Pancreas (tissue), 10 donors: ENCODE measurements around the gene RETREG1. TPM values are rescaled to one million over a fixed set of nuclear protein-coding genes. Genes with fewer than 3 reads are reported as not detected.

Experiments used
- ATAC-seq, 4 donors: fragments of 200-7000 bp; cut with Tn5 transposase; one replicate each; pipeline versions ENCODE4 v1.8.0 to v1.9.1; 2020; ENCODE audit warnings: mild to moderate bottlenecking in 4 of 4, moderate library complexity in 4 of 4
- DNase-seq, 6 donors: peaks; one replicate each; pipeline ENCODE4 v3.0.0-alpha.2; 2020
- FAIRE-seq: peaks from 2 replicates; lab custom pipeline; 2012; peaks lifted over from hg19 to GRCh38; lab: Jason Lieb, UNC
- H3K27ac ChIP-seq, 4 donors: fragments of 200-600 bp; sonication (generic); 1 replicate in 3 of 4; 2 replicates in 1 of 4; pipeline versions ENCODE4 v1.5.0 to v1.8.0; 2020
- H3K27me3 ChIP-seq, 4 donors: fragments of 200-600 bp; one replicate each; pipeline ENCODE4 v1.8.0; 2021
- H3K36me3 ChIP-seq, 3 donors: fragments of 200-600 bp; sonication (generic) in 1 of 3; one replicate each; pipeline versions ENCODE4 v1.5.0 to v1.8.0; 2020 to 2021
- H3K4me1 ChIP-seq, 3 donors: fragments of 200-600 bp; one replicate each; pipeline ENCODE4 v1.8.0; 2021
- H3K4me3 ChIP-seq, 4 donors: fragments of 200-600 bp; sonication (generic) in 2 of 4; one replicate each; pipeline versions ENCODE4 v1.5.0 to v1.8.0; 2020 to 2021
- H3K9me3 ChIP-seq, 4 donors: fragments of 200-600 bp; one replicate each; pipeline ENCODE4 v1.8.0; 2021
- WGBS, 2 donors: extraction: QIAGEN DNeasy Blood & Tissue Kit; methylation state at CpG; one replicate each; pipeline ENCODE4 v1.1.7; 2013; 5-methylcytosine and 5-hydroxymethylcytosine counted together
- intact Hi-C, 3 donors: fragments of 100-400 bp; cut with DNase I; formaldehyde crosslinking; loops; one replicate each; pipeline versions ENCODE4 v1.11.1 to v1.14.2; 2022
- polyA plus RNA-seq, 2 donors: library from polyadenylated mRNA; stranded (reverse); fragments of 200-250 nt; gene quantifications; one replicate each; pipeline ENCODE4 v1.2.3, GENCODE V29; 2013
- total RNA-seq, 6 donors: library from RNA; stranded (reverse); fragmentation: NEBNext Ultra II Directional in 4 of 6; extraction: Animal tissue kit (Norgen Biotek cat#: 25700) in 4 of 6; gene quantifications; one replicate each; pipeline versions ENCODE4 v1.2.1 to v1.2.4, GENCODE V29; 2021 to 2023
- TF ChIP-seq, protein P1 (sequence below), 4 donors: fragments of 200-600 bp; sonication (generic) in 3 of 4; IDR thresholded peaks; one replicate each; pipeline versions ENCODE4 v1.5.0 to v1.8.0; 2021; ENCODE audit warnings: antibody characterized with exemption in 4 of 4
- donor health status: healthy with polysubstance abuse.
- donor health status: DM: no; HTN: no; CAD: no; lungs with moderate emphysema.
- donor health status: DM: no; HTN: no; CAD: no.
- donor health status: control.
- donor health status: control.
- donor health status: Bipolar disorder and iron deficiency.
- donor health status: DM: yes; HTN: yes; CAD: no.
- donor health status: DM: no; HTN: no; CAD: no.
- donor health status: DM: no; HTN: no; CAD: no.
- donor health status: DM: yes; HTN: yes; CAD: no.

RETREG1 gene
- total and polyA plus RNA-seq, 8 donors = 5.3 to 22.6 (median 15.5) TPM

DNA sequence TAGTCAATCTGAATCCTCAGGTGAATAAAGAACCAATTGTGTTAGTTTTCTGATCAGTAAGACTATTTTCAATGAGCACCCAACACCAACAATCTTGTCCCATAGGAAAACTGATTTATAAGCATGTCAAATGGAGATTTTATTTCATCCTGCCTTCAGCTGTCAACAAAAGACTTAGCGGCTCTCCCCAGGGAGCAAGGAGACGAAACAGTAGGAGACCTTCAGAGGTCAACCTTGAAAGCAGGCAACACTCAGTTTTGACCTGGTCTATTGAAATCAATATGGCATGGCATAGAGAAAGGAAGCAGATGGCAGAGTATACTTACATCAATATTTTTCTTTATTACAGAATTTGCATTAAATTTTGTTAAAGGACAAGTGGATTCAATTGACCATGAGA lies 185.3 kb downstream of the RETREG1 start:
- TF ChIP-seq, protein P1, sequence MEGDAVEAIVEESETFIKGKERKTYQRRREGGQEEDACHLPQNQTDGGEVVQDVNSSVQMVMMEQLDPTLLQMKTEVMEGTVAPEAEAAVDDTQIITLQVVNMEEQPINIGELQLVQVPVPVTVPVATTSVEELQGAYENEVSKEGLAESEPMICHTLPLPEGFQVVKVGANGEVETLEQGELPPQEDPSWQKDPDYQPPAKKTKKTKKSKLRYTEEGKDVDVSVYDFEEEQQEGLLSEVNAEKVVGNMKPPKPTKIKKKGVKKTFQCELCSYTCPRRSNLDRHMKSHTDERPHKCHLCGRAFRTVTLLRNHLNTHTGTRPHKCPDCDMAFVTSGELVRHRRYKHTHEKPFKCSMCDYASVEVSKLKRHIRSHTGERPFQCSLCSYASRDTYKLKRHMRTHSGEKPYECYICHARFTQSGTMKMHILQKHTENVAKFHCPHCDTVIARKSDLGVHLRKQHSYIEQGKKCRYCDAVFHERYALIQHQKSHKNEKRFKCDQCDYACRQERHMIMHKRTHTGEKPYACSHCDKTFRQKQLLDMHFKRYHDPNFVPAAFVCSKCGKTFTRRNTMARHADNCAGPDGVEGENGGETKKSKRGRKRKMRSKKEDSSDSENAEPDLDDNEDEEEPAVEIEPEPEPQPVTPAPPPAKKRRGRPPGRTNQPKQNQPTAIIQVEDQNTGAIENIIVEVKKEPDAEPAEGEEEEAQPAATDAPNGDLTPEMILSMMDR (IDR thresholded peaks at IDR 0.05) = no peak
- no peak overlapping the region for H3K27ac ChIP-seq
- WGBS, 2 donors = 48 to 51% methylated on average over 2 of the region's 2 CpGs

DNA sequence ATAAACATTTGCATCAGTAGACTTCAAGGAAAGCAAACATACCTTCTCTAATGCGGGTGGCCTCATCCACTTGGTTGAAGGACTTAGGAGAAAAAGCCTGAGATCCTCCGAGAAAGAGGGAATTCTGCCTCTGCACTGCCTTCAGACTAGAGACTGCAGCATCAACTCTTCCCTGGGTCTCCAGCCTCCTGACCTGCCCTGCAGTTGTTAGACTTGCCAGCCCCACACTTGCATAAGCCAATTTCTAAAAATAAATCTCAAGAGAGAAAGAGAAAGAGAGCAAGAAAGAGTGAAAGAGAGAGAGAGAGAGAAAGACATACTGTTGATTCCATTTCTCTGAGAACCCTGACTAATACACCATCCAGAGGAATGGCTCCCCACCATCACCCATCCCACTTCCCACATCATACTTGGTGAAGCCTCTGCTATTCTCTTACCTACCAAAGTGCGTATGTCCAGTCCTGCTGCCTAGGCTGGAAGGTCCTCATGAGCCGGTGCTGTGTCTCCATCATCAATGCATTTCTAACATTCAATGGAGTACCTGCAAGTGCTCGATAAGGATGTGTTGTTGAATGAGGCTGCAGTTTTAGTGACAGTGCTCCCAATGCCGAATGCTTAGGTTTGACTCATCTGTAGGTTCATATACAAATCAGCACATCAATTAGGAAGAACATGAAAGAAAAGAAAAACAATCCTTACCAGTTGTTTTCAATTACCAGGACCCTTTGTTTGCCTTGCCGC lies 186.3 kb downstream of the RETREG1 start:
- intact Hi-C loops = no loop called here
- Histone ChIP-seq H3K27ac (no peak overlapping the region), H3K27me3 (no peaks in the 10 kb centered on the region), H3K9me3 (no peaks in the 10 kb centered on the region), H3K4me3 (no peak overlapping the region), H3K36me3 (no peaks in the 10 kb centered on the region), H3K4me1 (no peaks in the 10 kb centered on the region)
- FAIRE-seq = no peak
- TF ChIP-seq, protein P1 (IDR thresholded peaks at IDR 0.05) = no peak
- 92 to 95% methylated on average over 7 of the region's 7 CpGs for WGBS, 2 donors
- DNase-seq = no peak
- ATAC-seq = no peak

More for the DNA sequence above, 185.3 kb downstream of the RETREG1 start:
- DNase-seq (no peak), FAIRE-seq (no peak), ATAC-seq (peak in 1 of 4 donors; percentile 35)
- no peaks in the 10 kb centered on the region for H3K9me3 ChIP-seq
- H3K4me1 ChIP-seq = no peaks in the 10 kb centered on the region
- no peaks in the 10 kb centered on the region for H3K27me3 ChIP-seq
- intact Hi-C loops = no loop called here
- H3K36me3 ChIP-seq = no peaks in the 10 kb centered on the region
- no peak overlapping the region for H3K4me3 ChIP-seq

DNA sequence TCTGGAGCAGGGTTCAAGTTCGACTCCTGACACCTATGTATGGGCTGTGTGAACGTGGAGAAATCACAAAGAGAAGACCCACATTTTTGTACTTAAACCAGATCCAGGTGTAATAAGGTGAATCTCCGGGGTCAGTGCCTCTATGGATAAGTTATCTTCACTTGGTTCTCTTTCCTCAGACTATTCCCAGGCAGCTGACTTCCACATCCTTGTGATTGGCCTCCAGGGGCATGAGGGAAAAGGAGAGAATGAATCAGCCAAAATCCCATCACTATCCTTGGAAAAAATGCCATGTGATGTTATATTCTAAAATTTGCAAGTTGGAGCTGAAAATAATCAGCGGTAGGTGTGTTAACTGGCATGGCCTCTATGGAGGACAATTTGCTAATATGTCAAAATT lies 188.4 kb downstream of the RETREG1 start:
- H3K9me3 ChIP-seq = no peaks in the 10 kb centered on the region
- H3K4me3 ChIP-seq = no peak overlapping the region
- no peak for DNase-seq
- intact Hi-C loops = no loop called here
- H3K36me3 ChIP-seq = no peaks in the 10 kb centered on the region
- WGBS, 2 donors = 82 to 83% methylated on average over 4 of the region's 4 CpGs
- no peaks in the 10 kb centered on the region for H3K4me1 ChIP-seq
- no peak for ATAC-seq
- H3K27ac ChIP-seq = no peak overlapping the region
- TF ChIP-seq, protein P1 (IDR thresholded peaks at IDR 0.05) = no peak
- no peak for FAIRE-seq
- no peaks in the 10 kb centered on the region for H3K27me3 ChIP-seq

DNA sequence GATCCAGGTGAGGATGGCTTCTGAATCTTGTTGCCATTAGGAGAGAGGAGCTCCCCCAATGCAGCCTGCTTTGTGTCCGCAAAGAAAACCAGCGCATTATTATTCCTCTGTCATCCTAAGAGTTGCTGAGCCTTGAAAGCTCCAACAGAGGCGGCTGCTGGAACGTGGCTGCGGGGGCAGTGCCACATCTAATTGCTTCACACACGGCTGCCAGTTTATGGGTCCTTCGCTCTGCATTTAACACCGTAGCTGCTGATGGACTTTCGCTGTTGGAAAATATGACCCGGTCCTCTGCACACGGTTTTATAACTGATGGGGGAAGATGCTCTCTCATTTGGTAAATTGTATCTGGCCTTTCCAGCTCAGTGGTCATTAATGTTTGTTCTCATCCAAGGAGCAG lies 189.2 kb downstream of the RETREG1 start:
- intact Hi-C loops = no loop called here
- ATAC-seq = no peak

More for the DNA sequence above, 189.2 kb downstream of the RETREG1 start:
- Histone ChIP-seq H3K36me3 (no peaks in the 10 kb centered on the region), H3K4me1 (no peaks in the 10 kb centered on the region), H3K4me3 (no peak overlapping the region), H3K9me3 (no peaks in the 10 kb centered on the region), H3K27me3 (no peaks in the 10 kb centered on the region), H3K27ac (no peak overlapping the region)
- WGBS, 2 donors = 60 to 73% methylated on average over 11 of the region's 11 CpGs
- no peak for FAIRE-seq
- TF ChIP-seq, protein P1 (IDR thresholded peaks at IDR 0.05) = no peak
- no peak for DNase-seq

Other genes with a start within 250 kb of the RETREG1 start
- 10 to 100 TPM; 23.6 to 52.1 (median 33.1) TPM for gene ZNF622, start 151.2 kb downstream of the RETREG1 start, total RNA-seq
- gene ZNF622, start 151.2 kb downstream of the RETREG1 start, polyA plus RNA-seq = 10 to 100 TPM; 19.3 to 21.3 TPM